Adrenal gland (tissue), 12 donors: ENCODE results near the gene ANK2. TPM values are rescaled to one million over a fixed set of nuclear protein-coding genes. Genes with fewer than 3 reads are reported as not detected.

ENCODE experiments used
- DNase-seq, 7 donors: peaks; one replicate each; pipeline ENCODE4 v3.0.0-alpha.2; 2019 to 2020
- H3K27ac ChIP-seq, 5 donors: fragments of 200-600 bp; sonication (generic) in 4 of 5; 1 replicate in 3 of 5; 2 replicates in 2 of 5; pipeline versions ENCODE4 v1.5.1 to v1.8.0; 2016 to 2020; ENCODE audit warnings: mild to moderate bottlenecking in 1 of 5
- H3K27me3 ChIP-seq: fragments of 200-600 bp; 2 replicates; pipeline ENCODE4 v1.8.0; 2021
- H3K36me3 ChIP-seq, 2 donors: fragments of 200-600 bp; replicated peaks in 1 of 2; 1 replicate in 1 of 2; 2 replicates in 1 of 2; pipeline versions ENCODE4 v1.5.1 to v1.8.0; 2018 to 2022
- H3K4me1 ChIP-seq, 2 donors: fragments of 200-600 bp; replicated peaks in 1 of 2; 1 replicate in 1 of 2; 2 replicates in 1 of 2; pipeline versions ENCODE4 v1.5.1 to v1.8.0; 2018 to 2021
- H3K4me3 ChIP-seq, 4 donors: fragments of 200-600 bp; sonication (generic) in 3 of 4; one replicate each; pipeline ENCODE4 v1.5.1; 2016 to 2018
- H3K9me3 ChIP-seq, 3 donors: fragments of 200-600 bp; sonication (generic) in 1 of 3; replicated peaks in 1 of 3; 1 replicate in 2 of 3; 2 replicates in 1 of 3; pipeline versions ENCODE4 v1.5.1 to v1.8.0; 2016 to 2021
- POLR2A ChIP-seq, 2 donors: fragments of 450-650 bp; IDR thresholded peaks; one replicate each; pipeline ENCODE4 v1.6.1; 2017; ENCODE audit warnings: antibody characterized with exemption in 2 of 2, mild to moderate bottlenecking in 2 of 2, moderate library complexity in 1 of 2
- WGBS, 4 donors: extraction: QIAGEN DNeasy Blood & Tissue Kit in 2 of 4; methylation state at CpG; one replicate each; pipeline versions ENCODE4 v1.1.5 to v1.1.7; 2013 to 2017; 5-methylcytosine and 5-hydroxymethylcytosine counted together
- intact Hi-C, 2 donors: fragments of 100-400 bp; cut with DNase I; formaldehyde crosslinking; loops; one replicate each; pipeline versions ENCODE4 v1.14.1 to v1.15.0; 2022 to 2023
- polyA plus RNA-seq, 3 donors: library from polyadenylated mRNA; stranded (reverse); fragments of 200-250 nt in 2 of 3; fragments of 350-450 nt in 1 of 3; fragmentation: Illumina TruSeq in 1 of 3; extraction: RNeasy Lipid Tissue Mini Kit (QIAGEN cat#74804) in 1 of 3; gene quantifications; one replicate each; pipeline ENCODE4 v1.2.3, GENCODE V29; 2013 to 2014
- total RNA-seq, 9 donors: library from RNA; depleted of rRNA in 4 of 9; stranded (reverse); fragments of >200 nt in 4 of 9; fragments of 120-200 nt in 1 of 9; fragmentation: NEBNext Ultra II Directional in 1 of 9; extraction: Animal tissue kit (Norgen Biotek cat#: 25700) in 1 of 9; gene quantifications; one replicate each; pipeline versions ENCODE4 v1.1.0 to v1.2.4, GENCODE V29; 2013 to 2023
- TF ChIP-seq, protein P1 (sequence below), 6 experiments: fragments of 450-650 bp in 4 of 6; fragments of 200-600 bp in 2 of 6; sonication (generic) in 1 of 6; IDR thresholded peaks; 1 replicate in 5 of 6; 2 replicates in 1 of 6; pipeline versions ENCODE4 v1.5.1 to v1.8.0; 2016 to 2021; ENCODE audit warnings: antibody characterized with exemption in 6 of 6, mild to moderate bottlenecking in 2 of 6, moderate library complexity in 1 of 6
- donor health status: healthy with polysubstance abuse.
- donor health status: Bipolar disorder and iron deficiency.
- donor health status: DM: yes; HTN: yes; CAD: no.
- donor health status: DM: no; HTN: no; CAD: no.
- donor health status: DM: no; HTN: no; CAD: no.
- donor health status: DM: yes; HTN: yes; CAD: no.

ANK2 gene
- total and polyA plus RNA-seq, 12 donors: 6.5 to 229 (median 56.1) TPM

DNA sequence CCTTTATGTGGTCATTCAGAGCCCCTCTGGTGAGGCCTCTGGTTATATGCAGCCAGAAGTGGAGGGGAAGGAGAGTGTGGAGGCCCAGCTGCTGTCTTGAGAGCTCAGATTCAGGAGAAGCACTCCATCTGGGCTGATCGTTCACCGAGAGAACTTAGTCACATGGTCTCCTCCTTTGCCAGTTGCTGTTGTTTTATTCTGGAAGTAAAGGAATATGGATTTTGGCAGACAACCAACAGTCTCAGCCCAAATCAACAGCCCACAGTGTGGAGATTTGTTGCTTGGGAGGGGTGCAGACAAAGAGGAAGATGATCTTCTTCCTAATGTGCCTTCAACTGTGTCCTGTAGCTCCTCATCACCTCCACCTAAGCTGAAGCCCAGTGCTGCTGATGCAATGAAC lies 355.4 kb downstream of the ANK2 start:
- no peak for TF ChIP-seq POLR2A (IDR thresholded peaks at IDR 0.05)
- TF ChIP-seq, protein P1, sequence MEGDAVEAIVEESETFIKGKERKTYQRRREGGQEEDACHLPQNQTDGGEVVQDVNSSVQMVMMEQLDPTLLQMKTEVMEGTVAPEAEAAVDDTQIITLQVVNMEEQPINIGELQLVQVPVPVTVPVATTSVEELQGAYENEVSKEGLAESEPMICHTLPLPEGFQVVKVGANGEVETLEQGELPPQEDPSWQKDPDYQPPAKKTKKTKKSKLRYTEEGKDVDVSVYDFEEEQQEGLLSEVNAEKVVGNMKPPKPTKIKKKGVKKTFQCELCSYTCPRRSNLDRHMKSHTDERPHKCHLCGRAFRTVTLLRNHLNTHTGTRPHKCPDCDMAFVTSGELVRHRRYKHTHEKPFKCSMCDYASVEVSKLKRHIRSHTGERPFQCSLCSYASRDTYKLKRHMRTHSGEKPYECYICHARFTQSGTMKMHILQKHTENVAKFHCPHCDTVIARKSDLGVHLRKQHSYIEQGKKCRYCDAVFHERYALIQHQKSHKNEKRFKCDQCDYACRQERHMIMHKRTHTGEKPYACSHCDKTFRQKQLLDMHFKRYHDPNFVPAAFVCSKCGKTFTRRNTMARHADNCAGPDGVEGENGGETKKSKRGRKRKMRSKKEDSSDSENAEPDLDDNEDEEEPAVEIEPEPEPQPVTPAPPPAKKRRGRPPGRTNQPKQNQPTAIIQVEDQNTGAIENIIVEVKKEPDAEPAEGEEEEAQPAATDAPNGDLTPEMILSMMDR (IDR thresholded peaks at IDR 0.05): no peak
- intact Hi-C loops: no loop called here
- no peaks in the 10 kb centered on the region for H3K4me1 ChIP-seq
- no peaks in the 10 kb centered on the region for H3K27me3 ChIP-seq
- H3K27ac ChIP-seq: no peak overlapping the region
- DNase-seq: no peak
- WGBS, 4 donors: 60 to 71% (median 66%) methylated on average over 2 of the region's 2 CpGs
- no peak overlapping the region for H3K4me3 ChIP-seq
- H3K9me3 ChIP-seq: no peaks in the 10 kb centered on the region
- H3K36me3 ChIP-seq: no peaks in the 10 kb centered on the region

DNA sequence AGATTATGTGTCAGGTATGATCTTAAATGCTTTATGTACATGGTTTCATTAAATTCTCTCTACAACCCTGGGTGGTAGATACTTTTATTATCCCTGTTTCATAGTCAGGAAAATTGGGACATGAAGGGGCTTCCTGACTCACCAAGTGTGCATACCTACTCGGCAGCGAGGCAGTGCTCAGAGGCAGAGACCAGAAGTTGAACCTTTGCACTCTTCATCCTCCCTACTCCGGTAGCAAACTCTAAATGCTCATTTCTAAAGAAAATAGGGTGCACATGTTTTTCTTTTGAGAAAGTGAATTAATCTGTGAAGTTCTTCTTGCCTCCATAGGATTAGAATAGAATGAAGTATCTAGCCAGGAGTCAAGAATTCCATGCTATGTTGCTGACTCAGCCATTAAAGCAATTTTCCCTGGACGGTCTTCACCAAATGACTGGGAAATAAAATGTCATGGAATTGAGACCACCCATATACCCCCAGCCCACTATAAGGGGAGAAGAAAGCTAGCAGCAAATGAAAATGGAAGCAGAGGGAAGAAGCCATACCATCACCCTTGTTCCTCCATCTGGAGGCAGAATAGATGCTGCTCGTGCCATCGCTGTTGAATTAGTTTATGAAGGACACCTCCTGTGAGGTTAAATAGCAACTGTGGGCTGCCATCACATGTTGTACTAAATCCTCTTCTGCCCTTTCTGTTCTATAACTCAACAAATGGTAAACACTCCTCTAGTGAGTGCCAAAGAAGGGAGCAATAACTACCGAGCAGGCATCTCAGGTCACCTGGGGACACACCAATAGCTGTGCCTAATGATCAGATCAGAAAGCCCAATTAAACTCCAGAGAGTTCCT lies 356.6 kb downstream of the ANK2 start:
- DNase-seq: no peak
- Histone ChIP-seq H3K4me3 (no peak overlapping the region), H3K27ac (no peak overlapping the region), H3K27me3 (no peaks in the 10 kb centered on the region), H3K36me3 (no peaks in the 10 kb centered on the region), H3K4me1 (no peaks in the 10 kb centered on the region), H3K9me3 (no peaks in the 10 kb centered on the region)
- WGBS, 4 donors: 85 to 92% (median 88%) methylated on average over 7 of the region's 7 CpGs
- no peak for TF ChIP-seq POLR2A (IDR thresholded peaks at IDR 0.05)
- intact Hi-C loops: no loop called here

DNA sequence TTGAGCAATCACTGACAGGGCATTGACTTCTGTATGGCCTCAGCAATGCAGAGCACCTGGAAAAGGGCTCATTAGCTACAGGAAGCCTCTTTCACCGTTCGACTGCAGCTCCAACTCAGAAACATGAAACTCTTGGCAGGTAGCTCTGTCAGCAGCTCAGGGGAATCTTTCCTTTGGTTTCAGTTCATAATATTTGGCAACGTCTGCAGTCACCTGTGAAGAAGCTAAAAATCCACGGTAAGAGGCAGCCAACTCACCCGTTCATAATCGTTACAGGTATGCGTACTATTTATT lies 357.2 kb downstream of the ANK2 start:
- H3K36me3 ChIP-seq: no peaks in the 10 kb centered on the region
- H3K9me3 ChIP-seq: no peaks in the 10 kb centered on the region
- intact Hi-C loops: no loop called here
- 80 to 89% (median 85%) methylated on average over 7 of the region's 7 CpGs for WGBS, 4 donors
- H3K27ac ChIP-seq: no peak overlapping the region
- H3K27me3 ChIP-seq: no peaks in the 10 kb centered on the region
- no peak for TF ChIP-seq POLR2A (IDR thresholded peaks at IDR 0.05)
- TF ChIP-seq, protein P1 (IDR thresholded peaks at IDR 0.05): no peak
- H3K4me1 ChIP-seq: no peaks in the 10 kb centered on the region
- no peak overlapping the region for H3K4me3 ChIP-seq
- no peak for DNase-seq

DNA sequence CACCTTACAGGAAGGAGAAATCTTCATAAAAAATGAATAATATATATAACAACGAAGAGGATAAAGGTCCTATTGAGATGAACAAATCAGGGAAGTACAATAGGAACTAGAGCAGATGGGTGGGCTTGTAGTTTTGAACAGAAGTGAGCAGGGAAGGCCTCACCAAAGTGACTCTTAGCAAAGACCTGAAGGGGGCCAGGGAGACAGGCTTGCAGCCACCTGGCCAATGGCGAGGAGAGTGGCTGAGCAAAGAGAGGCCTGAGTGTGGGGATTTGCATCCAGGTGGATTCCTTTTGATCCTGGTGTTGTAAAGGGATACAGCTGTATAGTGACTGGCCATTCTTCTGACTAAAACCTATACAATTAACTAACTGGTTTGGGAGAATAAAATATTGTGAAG lies 358.0 kb downstream of the ANK2 start:
- no peaks in the 10 kb centered on the region for H3K36me3 ChIP-seq
- WGBS, 4 donors: 78 to 88% (median 88%) methylated on average over 2 of the region's 2 CpGs
- no peak for DNase-seq
- no peaks in the 10 kb centered on the region for H3K27me3 ChIP-seq
- H3K4me3 ChIP-seq: no peak overlapping the region
- H3K4me1 ChIP-seq: no peaks in the 10 kb centered on the region
- intact Hi-C loops: no loop called here
- TF ChIP-seq, protein P1 (IDR thresholded peaks at IDR 0.05): no peak
- no peak for TF ChIP-seq POLR2A (IDR thresholded peaks at IDR 0.05)
- H3K9me3 ChIP-seq: no peaks in the 10 kb centered on the region
- H3K27ac ChIP-seq: no peak overlapping the region

DNA sequence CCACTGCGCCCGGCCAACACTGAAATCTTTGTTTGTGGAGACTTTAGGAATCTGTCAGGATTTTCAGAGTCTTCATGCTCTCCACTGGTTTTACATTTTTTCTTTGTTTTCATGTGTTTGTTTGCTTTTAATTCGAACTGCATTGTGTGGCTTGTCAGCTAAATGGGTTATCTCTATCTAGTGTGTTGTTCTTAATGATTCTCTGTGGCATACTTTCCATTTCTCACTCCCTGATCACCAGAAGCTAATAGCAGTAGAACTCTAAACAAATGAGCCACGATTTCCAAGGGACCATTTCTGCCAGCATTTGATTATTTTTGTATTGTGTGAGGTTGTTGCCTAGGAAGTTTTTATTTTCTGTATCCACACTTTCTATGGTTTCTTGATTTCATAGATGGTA lies 359.7 kb downstream of the ANK2 start:
- Histone ChIP-seq H3K9me3 (no peaks in the 10 kb centered on the region), H3K27ac (no peak overlapping the region), H3K36me3 (no peaks in the 10 kb centered on the region), H3K4me3 (no peak overlapping the region), H3K27me3 (no peaks in the 10 kb centered on the region), H3K4me1 (no peaks in the 10 kb centered on the region)
- TF ChIP-seq POLR2A (IDR thresholded peaks at IDR 0.05): no peak
- DNase-seq: no peak
- intact Hi-C loops: no loop called here
- WGBS, 4 donors: 49 to 71% (median 56%) methylated on average over 4 of the region's 4 CpGs
